Activated naive CD4-positive, alpha-beta T cell treated with Interleukin-2 at 50 U/mL for 16 hours (primary cell): ENCODE data around the gene CDKN2B-AS1.

Experiments
- DNase-seq: peaks from one replicate; pipeline ENCODE4 v3.0.0-alpha.2; 2020

CDKN2B-AS1 gene

GRCh38 chr9:22160221-22160620 lies 165.6 kb downstream of the CDKN2B-AS1 start:
- no peak for DNase-seq

GRCh38 chr9:22165144-22165543 lies 170.6 kb downstream of the CDKN2B-AS1 start:
- no peak for DNase-seq

DNA sequence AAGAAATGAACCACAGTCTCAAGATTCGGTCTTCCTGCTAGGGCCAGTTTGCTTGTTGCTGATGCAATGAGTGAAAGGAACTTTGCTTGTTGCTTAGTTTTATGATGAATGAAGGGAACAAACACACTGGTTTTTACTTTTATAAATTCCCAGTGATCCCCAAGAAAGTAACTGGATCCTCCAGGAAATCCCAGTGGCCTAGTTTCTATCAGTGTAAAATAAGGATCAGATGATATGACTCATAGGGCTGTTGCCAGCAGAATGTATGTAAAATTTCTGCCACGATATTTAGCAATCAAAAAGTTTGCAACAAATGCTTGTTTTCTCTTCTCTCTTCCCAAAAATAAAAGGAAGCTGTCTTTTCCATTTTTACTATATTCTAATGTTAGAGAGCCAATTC lies 174.7 kb downstream of the CDKN2B-AS1 start:
- DNase-seq: no peak

DNA sequence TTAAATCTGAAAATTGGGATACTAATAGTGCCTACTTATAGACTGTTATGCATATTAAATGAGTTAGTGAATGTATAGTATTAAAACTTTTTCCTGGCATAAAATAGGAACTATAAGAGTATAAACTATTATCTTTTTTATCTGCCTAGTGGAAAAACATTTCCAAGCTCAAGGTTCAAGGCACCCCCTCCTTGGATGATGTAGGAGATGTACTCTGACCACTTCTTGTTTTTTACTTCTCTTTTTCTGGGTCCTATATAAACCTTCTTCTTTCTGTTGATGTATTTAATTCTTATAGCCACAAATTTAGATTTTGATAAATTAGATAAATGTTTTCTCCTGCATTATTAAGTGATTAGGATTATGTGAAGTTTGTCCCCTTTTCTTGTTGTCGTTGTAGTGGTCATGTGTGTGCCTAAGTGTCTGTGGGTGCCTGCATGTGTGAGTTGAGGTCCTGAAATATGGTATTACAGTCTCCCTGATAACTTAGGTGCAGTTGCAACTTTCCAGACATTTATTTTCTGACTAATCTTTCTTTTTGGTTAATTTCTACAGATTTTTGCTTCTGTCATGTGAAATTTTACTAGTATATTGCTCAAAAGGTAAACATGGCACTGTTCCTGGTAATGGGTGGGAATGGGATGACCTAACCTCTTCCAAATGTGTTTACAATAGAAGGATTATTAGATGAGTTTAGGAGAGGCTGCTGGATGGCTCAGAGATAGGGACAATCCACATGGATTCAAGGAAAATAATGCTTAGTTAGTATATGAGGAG lies 175.3 kb downstream of the CDKN2B-AS1 start:
- DNase-seq: no peak
